ENCODE results near the gene VCY1B.
"Not testable (repeated sequence)": the region's sequence is repeated elsewhere in the genome, so short reads cannot be mapped to it uniquely, and the experiment has no call there.

The VCY1B gene

GRCh38 chrY:14055927-14056326, at the start of gene VCY1B:
VCY1B (plus strand) TSS chrY:14056227; CDS start chrY:14056290, 63 bp downstream.
- DNase-seq: not testable (repeated sequence)

GRCh38 chrY:14011916-14012315, 44.1 kb upstream of the VCY1B start:
- DNase-seq: not testable (repeated sequence)

GRCh38 chrY:14030395-14030794, 25.6 kb upstream of the VCY1B start:
- DNase-seq: not testable (repeated sequence)

GRCh38 chrY:14085877-14086276, 29.9 kb downstream of the VCY1B start:
- no peak for DNase-seq
